Neural cell (in vitro differentiated cells): Measurements from ENCODE around the gene VRK1.

ENCODE experiments used
- EP300 ChIP-seq: fragments of 450-650 bp; conservative IDR thresholded peaks from 2 replicates; pipeline ENCODE4 v1.6.1; 2014; ENCODE audit warnings: antibody characterized with exemption, mild to moderate bottlenecking, moderate library complexity; ENCODE audit not compliant: poor library complexity, severe bottlenecking
- EZH2 ChIP-seq: fragments of 200-600, 300-800 bp; shearing (Covaris generic), sonication (generic); IDR thresholded peaks from 2 replicates; pipeline ENCODE4 v1.6.1; 2014; ENCODE audit warnings: antibody characterized with exemption, low read length, borderline replicate concordance, mild to moderate bottlenecking; ENCODE audit not compliant: insufficient read depth, poor library complexity, severe bottlenecking
- MXI1 ChIP-seq: fragments of 450-650 bp; conservative IDR thresholded peaks from 2 replicates; pipeline ENCODE4 v1.6.1; 2014; ENCODE audit warnings: antibody characterized with exemption, mild to moderate bottlenecking; ENCODE audit not compliant: poor library complexity, severe bottlenecking
- RAD21 ChIP-seq: fragments of 450-650 bp; conservative IDR thresholded peaks from 2 replicates; pipeline ENCODE4 v1.6.1; 2014; ENCODE audit warnings: antibody characterized with exemption, mild to moderate bottlenecking, moderate library complexity
- TAF1 ChIP-seq: IDR thresholded peaks from 2 replicates; pipeline ENCODE4 v1.6.1; 2012; ENCODE audit warnings: low read depth
- TF ChIP-seq, protein P1 (sequence below): fragments of 450-650 bp; IDR thresholded peaks from 2 replicates; pipeline ENCODE4 v1.5.1; 2014; ENCODE audit warnings: antibody characterized with exemption, mild to moderate bottlenecking, moderate library complexity; ENCODE audit not compliant: poor library complexity, severe bottlenecking

DNA sequence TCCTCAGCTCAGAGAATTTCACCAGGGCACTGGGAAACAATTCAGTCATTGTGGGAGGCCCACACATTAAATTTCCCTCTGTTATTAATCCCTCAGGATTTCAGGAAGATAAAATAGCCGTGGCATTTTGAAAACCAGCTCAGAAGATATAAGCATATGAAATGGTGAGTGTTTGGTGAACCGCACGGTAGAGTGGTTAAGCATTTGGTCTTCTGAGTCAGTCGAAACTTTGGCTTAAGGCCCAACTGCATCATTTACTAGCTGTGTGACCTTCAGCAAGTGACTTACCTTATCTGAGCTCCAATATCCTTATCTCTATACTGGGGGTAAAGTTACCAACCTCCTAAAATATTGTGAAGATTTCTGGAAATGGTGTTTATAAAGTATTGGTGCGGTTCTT lies 5.2 kb upstream of the VRK1 start:
- TF ChIP-seq, protein P1, sequence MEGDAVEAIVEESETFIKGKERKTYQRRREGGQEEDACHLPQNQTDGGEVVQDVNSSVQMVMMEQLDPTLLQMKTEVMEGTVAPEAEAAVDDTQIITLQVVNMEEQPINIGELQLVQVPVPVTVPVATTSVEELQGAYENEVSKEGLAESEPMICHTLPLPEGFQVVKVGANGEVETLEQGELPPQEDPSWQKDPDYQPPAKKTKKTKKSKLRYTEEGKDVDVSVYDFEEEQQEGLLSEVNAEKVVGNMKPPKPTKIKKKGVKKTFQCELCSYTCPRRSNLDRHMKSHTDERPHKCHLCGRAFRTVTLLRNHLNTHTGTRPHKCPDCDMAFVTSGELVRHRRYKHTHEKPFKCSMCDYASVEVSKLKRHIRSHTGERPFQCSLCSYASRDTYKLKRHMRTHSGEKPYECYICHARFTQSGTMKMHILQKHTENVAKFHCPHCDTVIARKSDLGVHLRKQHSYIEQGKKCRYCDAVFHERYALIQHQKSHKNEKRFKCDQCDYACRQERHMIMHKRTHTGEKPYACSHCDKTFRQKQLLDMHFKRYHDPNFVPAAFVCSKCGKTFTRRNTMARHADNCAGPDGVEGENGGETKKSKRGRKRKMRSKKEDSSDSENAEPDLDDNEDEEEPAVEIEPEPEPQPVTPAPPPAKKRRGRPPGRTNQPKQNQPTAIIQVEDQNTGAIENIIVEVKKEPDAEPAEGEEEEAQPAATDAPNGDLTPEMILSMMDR, result no peak
- no peak for TF ChIP-seq TAF1
- no peak for TF ChIP-seq RAD21
- TF ChIP-seq MXI1, result no peak
- no peak for TF ChIP-seq EP300
- no peak for TF ChIP-seq EZH2
